A549 (cell line): Measurements from ENCODE around the gene FAM131C. TPM values are rescaled to one million over a fixed set of nuclear protein-coding genes. Genes with fewer than 3 reads are reported as not detected.

ENCODE experiments used
- ATAC-seq, 2 experiments: fragments of 200-7000 bp in 1 of 2; fragments of >200 bp in 1 of 2; cut with Nextera tagmentation in 1 of 2; cut with Tn5 transposase in 1 of 2; 3 replicates each; pipeline versions ENCODE4 v1.8.0 to v1.9.1; 2018 to 2020; ENCODE audit warnings: mild to moderate bottlenecking in 1 of 2, moderate library complexity in 1 of 2
- CTCF ChIA-PET: fragments of 300-600 bp; sonication (Branson Sonifier 250); formaldehyde crosslinking; extraction: SDS; loops from one replicate; lab custom pipeline; 2021; ENCODE audit warnings: antibody characterized with exemption, inconsistent platforms; lab: Yijun Ruan, JAX
- POLR2A ChIA-PET: fragments of 350-600 bp; formaldehyde crosslinking; extraction: SDS; loops from one replicate; lab custom pipeline; 2021; ENCODE audit warnings: antibody characterized with exemption, inconsistent platforms; lab: Yijun Ruan, JAX
- DNase-seq, 2 experiments: peaks; one replicate each; pipeline versions ENCODE4 v3.0.0 to v3.0.0-alpha.2; 2011 to 2016; ENCODE audit warnings: low read depth in 1 of 2, low spot score in 1 of 2
- FAIRE-seq: peaks from 2 replicates; lab custom pipeline; 2011; peaks lifted over from hg19 to GRCh38; lab: Jason Lieb, UNC
- H3K27ac ChIP-seq, 2 experiments: fragments of >200 bp; sonication (Bioruptor Twin); formaldehyde crosslinking; 3 replicates each; pipeline ENCODE4 v1.5.1; 2016 to 2017
- H3K4me1 ChIP-seq: fragments of >200 bp; sonication (Bioruptor Twin); formaldehyde crosslinking; 3 replicates; pipeline ENCODE4 v1.6.1; 2016
- H3K4me2 ChIP-seq: fragments of >200 bp; sonication (Bioruptor Twin); formaldehyde crosslinking; 3 replicates; pipeline ENCODE4 v1.6.1; 2016
- H3K4me3 ChIP-seq: fragments of >200 bp; sonication (Bioruptor Twin); formaldehyde crosslinking; 3 replicates; pipeline ENCODE4 v1.5.1; 2016
- H3K9me3 ChIP-seq: fragments of >200 bp; sonication (Bioruptor Twin); formaldehyde crosslinking; 3 replicates; pipeline ENCODE4 v1.6.1; 2016
- CBX8 ChIP-seq: fragments of 200-600 bp; sonication (generic); IDR thresholded peaks from 2 replicates; pipeline ENCODE4 v1.6.1; 2016
- CTCF ChIP-seq: fragments of >200 bp; sonication (Bioruptor Twin); formaldehyde crosslinking; IDR thresholded peaks from 3 replicates; pipeline ENCODE4 v1.5.1; 2016
- EHMT2 ChIP-seq: fragments of 200-600 bp; sonication (generic); IDR thresholded peaks from 2 replicates; pipeline ENCODE4 v1.6.1; 2016; ENCODE audit warnings: antibody characterized with exemption, low read depth, mild to moderate bottlenecking, moderate library complexity
- EP300 ChIP-seq, 2 experiments: fragments of >200 bp; sonication (Bioruptor Twin); formaldehyde crosslinking; IDR thresholded peaks; 2 replicates in 1 of 2; 3 replicates in 1 of 2; pipeline ENCODE4 v1.6.1; 2016 to 2017
- ESRRA ChIP-seq: fragments of 150-350 bp; IDR thresholded peaks from 2 replicates; pipeline ENCODE4 v1.6.1; 2014; ENCODE audit warnings: mild to moderate bottlenecking, low read length, borderline replicate concordance
- HMGXB4 ChIP-seq: fragments of 250-450 bp; sonication (Bioruptor Pico); IDR thresholded peaks from 2 replicates; pipeline ENCODE4 v1.5.0; 2021; ENCODE audit warnings: mild to moderate bottlenecking, moderate library complexity, borderline replicate concordance
- HOXA7 ChIP-seq: fragments of 250-450 bp; sonication (Bioruptor Pico); IDR thresholded peaks from 2 replicates; pipeline ENCODE4 v1.5.0; 2020; ENCODE audit warnings: mild to moderate bottlenecking, moderate library complexity
- HOXB13 ChIP-seq: fragments of 250-450 bp; sonication (Bioruptor Pico); IDR thresholded peaks from 2 replicates; pipeline ENCODE4 v1.5.0; 2020; ENCODE audit warnings: low read depth, mild to moderate bottlenecking, moderate library complexity
- NFE2L2 ChIP-seq: fragments of 150-350 bp; conservative IDR thresholded peaks from 2 replicates; pipeline ENCODE4 v1.6.1; 2014; ENCODE audit warnings: low read length
- RAD21 ChIP-seq, 2 experiments: fragments of >200 bp in 1 of 2; sonication (Bioruptor Twin) in 1 of 2; formaldehyde crosslinking in 1 of 2; IDR thresholded peaks in 1 of 2; conservative IDR thresholded peaks in 1 of 2; 2 replicates in 1 of 2; 3 replicates in 1 of 2; pipeline ENCODE4 v1.6.1; 2012 to 2018; ENCODE audit warnings: inconsistent platforms in 1 of 2
- RFX5 ChIP-seq: fragments of 450-650 bp; IDR thresholded peaks from 2 replicates; pipeline ENCODE4 v1.7.1; 2014; ENCODE audit warnings: antibody characterized with exemption, mild to moderate bottlenecking, moderate library complexity
- RNF2 ChIP-seq: fragments of 200-600 bp; sonication (generic); IDR thresholded peaks from 2 replicates; pipeline ENCODE4 v1.6.1; 2016; ENCODE audit warnings: low read depth, mild to moderate bottlenecking, antibody characterized with exemption, moderate library complexity, borderline replicate concordance
- SMC3 ChIP-seq: fragments of >200 bp; sonication (Bioruptor Twin); formaldehyde crosslinking; IDR thresholded peaks from 3 replicates; pipeline ENCODE4 v1.6.1; 2018; ENCODE audit warnings: inconsistent platforms
- TP53 ChIP-seq: fragments of 250-450 bp; sonication (Bioruptor Pico); IDR thresholded peaks from 2 replicates; pipeline ENCODE4 v1.5.0; 2021; ENCODE audit warnings: mild to moderate bottlenecking, moderate library complexity
- USF2 ChIP-seq: fragments of 450-650 bp; IDR thresholded peaks from 2 replicates; pipeline ENCODE4 v1.6.1; 2014; ENCODE audit warnings: antibody characterized with exemption
- WGBS: methylation state at CpG from one replicate; pipeline ENCODE4 v1.1.6; 2017; ENCODE audit errors: missing lambda C conversion rate; 5-methylcytosine and 5-hydroxymethylcytosine counted together
- polyA plus RNA-seq, 4 experiments: library from polyadenylated mRNA; depleted of rRNA in 3 of 4; stranded (reverse); fragments of >200 nt; fragmentation: RNase III in 1 of 4; extraction: RNeasy Plus Mini Kit Qiagen cat#74134 plus additional on column Dnase treatment in 1 of 4; gene quantifications; 2 replicates in 3 of 4; 3 replicates in 1 of 4; pipeline ENCODE4 v1.2.3, GENCODE V29; 2011 to 2017

FAM131C gene
- polyA plus RNA-seq, 2 of the 4 experiments (the other 2 are of a cell fraction), result 2.3 to 6.7 TPM

- Histone ChIP-seq H3K4me2 (no peak overlapping the region), H3K9me3 (no peaks in the 10 kb centered on the region), H3K4me3 (no peak overlapping the region), H3K4me1 (peaks cover 33% of the 10 kb centered on the region), H3K27ac (no peak overlapping the region)
- WGBS, result 71% methylated on average over 11 of the region's 11 CpGs
- TF ChIP-seq HOXB13 (CRISPR knock-in tag) (no peak), EHMT2 (no peak), RFX5 (no peak), HOXA7 (CRISPR knock-in tag) (no peak), ESRRA (no peak), RNF2 (no peak)
- DNase-seq (no peak), ATAC-seq (no peak), FAIRE-seq (no peak)
- ChIA-PET CTCF (interaction anchor here (0.6 to 3.9 kb wide), 22 partner anchors 8 to 353 kb away, joined by 3 to 37 read pairs (median 4); partner anchors contain the start of genes CLCNKA, FAM131C and HSPB7), POLR2A (no interaction called here)
Measured at GRCh38 chr1:16009678-16010077, 63.8 kb downstream of the FAM131C start.

GRCh38 chr1:16009030-16009460, 64.4 kb downstream of the FAM131C start:
- ChIA-PET CTCF (interaction anchor here (0.6 to 3.9 kb wide), 21 partner anchors 8 to 353 kb away, joined by 3 to 37 read pairs (median 4); partner anchors contain the start of genes CLCNKA, FAM131C and HSPB7), POLR2A (no interaction called here)
- Histone ChIP-seq H3K4me2 (no peak overlapping the region), H3K27ac (no peak overlapping the region; a peak in 1 of 6 replicates), H3K4me3 (no peak overlapping the region), H3K9me3 (no peaks in the 10 kb centered on the region), H3K4me1 (peaks cover 30% of the 10 kb centered on the region)
- DNase-seq, result peak; percentile 49 to 74
- no peak for FAIRE-seq
- 3% methylated on average over 4 of the region's 4 CpGs for WGBS
- ATAC-seq, result peak; percentile 72 to 83
- TF ChIP-seq TP53, result no peak
- TF ChIP-seq SMC3, result peak; percentile 83
- no peak for TF ChIP-seq USF2
- TF ChIP-seq EP300 (IDR thresholded peaks at IDR 0.05), result no peak
- TF ChIP-seq NFE2L2, result no peak
- TF ChIP-seq CBX8, result no peak
- no peak for TF ChIP-seq HMGXB4 (CRISPR knock-in tag)
- peak; percentile 84 for TF ChIP-seq CTCF
- peak; percentile 88 to 91 for TF ChIP-seq RAD21 (conservative IDR thresholded peaks at IDR 0.05 in 1 of 2, IDR thresholded peaks at IDR 0.05 in 1 of 2)
- TF ChIP-seq ESRRA, result no peak

Other genes with a start within 250 kb of the FAM131C start
- 7.0 and 14.3 TPM in 2 replicates for gene SPEN, start 225.9 kb downstream of the FAM131C start, polyA plus RNA-seq (2011; rRNA removed)
- 12.2 to 21.2 TPM (median 15.5 TPM) in 3 replicates for gene SPEN, start 225.9 kb downstream of the FAM131C start, polyA plus RNA-seq (2017; fragmentation: RNase III; extraction: RNeasy Plus Mini Kit Qiagen cat#74134 plus additional on column Dnase treatment)
- 13.8 and 14.9 TPM in 2 replicates for gene ZBTB17, start 97.5 kb downstream of the FAM131C start, polyA plus RNA-seq (2011; rRNA removed)
- gene ZBTB17, start 97.5 kb downstream of the FAM131C start, polyA plus RNA-seq (2017; fragmentation: RNase III; extraction: RNeasy Plus Mini Kit Qiagen cat#74134 plus additional on column Dnase treatment), result 14.1 to 17.6 TPM (median 16.5 TPM) in 3 replicates
- not detected in 2 replicates for gene SRARP, start 69.4 kb downstream of the FAM131C start, polyA plus RNA-seq (2011; rRNA removed)
- gene SRARP, start 69.4 kb downstream of the FAM131C start, polyA plus RNA-seq (2017; fragmentation: RNase III; extraction: RNeasy Plus Mini Kit Qiagen cat#74134 plus additional on column Dnase treatment), result 0.03 TPM in 1 of 3 replicates, not detected in the others
- gene HSPB7, start 55.6 kb downstream of the FAM131C start, polyA plus RNA-seq (2011; rRNA removed), result not detected in 2 replicates
- not detected in 3 replicates for gene HSPB7, start 55.6 kb downstream of the FAM131C start, polyA plus RNA-seq (2017; fragmentation: RNase III; extraction: RNeasy Plus Mini Kit Qiagen cat#74134 plus additional on column Dnase treatment)
- gene CLCNKA, start 51.6 kb downstream of the FAM131C start, polyA plus RNA-seq (2011; rRNA removed), result not detected in 2 replicates
- gene CLCNKA, start 51.6 kb downstream of the FAM131C start, polyA plus RNA-seq (2017; fragmentation: RNase III; extraction: RNeasy Plus Mini Kit Qiagen cat#74134 plus additional on column Dnase treatment), result 0.05 to 0.07 TPM (median 0.06 TPM) in 3 replicates
- gene CLCNKB, start 29.9 kb downstream of the FAM131C start, polyA plus RNA-seq (2011; rRNA removed), result 0.11 and 0.14 TPM in 2 replicates
- 0.07 to 0.18 TPM (median 0.08 TPM) in 3 replicates for gene CLCNKB, start 29.9 kb downstream of the FAM131C start, polyA plus RNA-seq (2017; fragmentation: RNase III; extraction: RNeasy Plus Mini Kit Qiagen cat#74134 plus additional on column Dnase treatment)
- 55.0 and 59.3 TPM in 2 replicates for gene EPHA2, start 82.4 kb upstream of the FAM131C start, polyA plus RNA-seq (2011; rRNA removed)
- 87.1 to 93.8 TPM (median 93.2 TPM) in 3 replicates for gene EPHA2, start 82.4 kb upstream of the FAM131C start, polyA plus RNA-seq (2017; fragmentation: RNase III; extraction: RNeasy Plus Mini Kit Qiagen cat#74134 plus additional on column Dnase treatment)
- gene ARHGEF19, start 139.0 kb upstream of the FAM131C start, polyA plus RNA-seq (2011; rRNA removed), result 6.1 and 6.7 TPM in 2 replicates
- 7.6 to 9.5 TPM (median 9.2 TPM) in 3 replicates for gene ARHGEF19, start 139.0 kb upstream of the FAM131C start, polyA plus RNA-seq (2017; fragmentation: RNase III; extraction: RNeasy Plus Mini Kit Qiagen cat#74134 plus additional on column Dnase treatment)
- gene CPLANE2, start 163.5 kb upstream of the FAM131C start, polyA plus RNA-seq (2011; rRNA removed), result 2.4 and 3.6 TPM in 2 replicates
- 2.6 to 3.7 TPM (median 2.8 TPM) in 3 replicates for gene CPLANE2, start 163.5 kb upstream of the FAM131C start, polyA plus RNA-seq (2017; fragmentation: RNase III; extraction: RNeasy Plus Mini Kit Qiagen cat#74134 plus additional on column Dnase treatment)